ENCODE data around the gene ZNF202.
"Not testable (repeated sequence)": the region's sequence is repeated elsewhere in the genome, so short reads cannot be mapped to it uniquely, and the experiment has no call there.

Gene ZNF202

GRCh38 chr11:123751781-123752180, 10.3 kb upstream of the ZNF202 start:
- H2BK5ac ChIP-seq (ENCODE audit: low read depth, low read length, poor library complexity): no peak overlapping the region
- no peaks in the 10 kb centered on the region for H3K4me1 ChIP-seq (ENCODE audit: control insufficient read depth in 1 of 2, insufficient read depth in 2 of 2, low read length in 2 of 2)
- H3K23ac ChIP-seq (ENCODE audit: low read length): no peak overlapping the region
- no peak overlapping the region for H3K9ac ChIP-seq (ENCODE audit: low read length)
- H2BK120ac ChIP-seq (ENCODE audit: insufficient read depth, low read length, poor library complexity): no peak overlapping the region
- no peak overlapping the region for H2AK5ac ChIP-seq (ENCODE audit: low read length)
- no peaks in the 10 kb centered on the region for H3K9me3 ChIP-seq (ENCODE audit: insufficient read depth, low read depth, low read length)
- H4K12ac ChIP-seq (ENCODE audit: low read depth, low read length): no peak overlapping the region
- no peak overlapping the region for H3K27ac ChIP-seq (ENCODE audit: low read depth, low read length)
- H3K36me3 ChIP-seq (ENCODE audit: control insufficient read depth in 1 of 2, insufficient read depth in 2 of 2, low read length in 2 of 2): no peaks in the 10 kb centered on the region
- no peak overlapping the region for H4K91ac ChIP-seq (ENCODE audit: low read depth, low read length)
- H3K18ac ChIP-seq (ENCODE audit: low read length): no peak overlapping the region
- H3K14ac ChIP-seq (ENCODE audit: low read length): no peak overlapping the region
- no peak overlapping the region for H3K4me3 ChIP-seq (ENCODE audit: low read depth, low read length)
- H3K79me2 ChIP-seq (ENCODE audit: control insufficient read depth, insufficient read depth, low read length, poor library complexity): no peaks in the 10 kb centered on the region
- H3K79me1 ChIP-seq (ENCODE audit: low read length): no peaks in the 10 kb centered on the region
- DNase-seq: peak in 1 of 2 donors; percentile 25
- no peak overlapping the region for H3K4ac ChIP-seq (ENCODE audit: low read depth, low read length)
- no CpG with 5 or more reads among the region's 1 CpG for WGBS (ENCODE audit: extremely low coverage, insufficient coverage, insufficient read length)
- no peaks in the 10 kb centered on the region for H3K27me3 ChIP-seq (ENCODE audit: insufficient read depth, low read length)
- H3K4me2 ChIP-seq (ENCODE audit: low read length): no peak overlapping the region
- H2BK12ac ChIP-seq (ENCODE audit: low read length): no peak overlapping the region
- no peak overlapping the region for H2AFZ ChIP-seq (ENCODE audit: insufficient read depth, low read length, poor library complexity)
- H4K8ac ChIP-seq (ENCODE audit: low read depth, low read length): no peak overlapping the region

GRCh38 chr11:123748349-123748748, 6.9 kb upstream of the ZNF202 start:
- H3K9ac ChIP-seq (ENCODE audit: low read length); DNase-seq; H3K36me3 ChIP-seq (ENCODE audit: control insufficient read depth in 1 of 2, insufficient read depth in 2 of 2, low read length in 2 of 2); H3K23ac ChIP-seq (ENCODE audit: low read length); H2BK12ac ChIP-seq (ENCODE audit: low read length); H3K14ac ChIP-seq (ENCODE audit: low read length); H3K4me3 ChIP-seq (ENCODE audit: low read depth, low read length); H3K27ac ChIP-seq (ENCODE audit: low read depth, low read length); H3K27me3 ChIP-seq (ENCODE audit: insufficient read depth, low read length); H3K79me2 ChIP-seq (ENCODE audit: control insufficient read depth, insufficient read depth, low read length, poor library complexity); H3K79me1 ChIP-seq (ENCODE audit: low read length); H3K4ac ChIP-seq (ENCODE audit: low read depth, low read length); H2BK120ac ChIP-seq (ENCODE audit: insufficient read depth, low read length, poor library complexity); H2AK5ac ChIP-seq (ENCODE audit: low read length); H3K4me2 ChIP-seq (ENCODE audit: low read length); H4K12ac ChIP-seq (ENCODE audit: low read depth, low read length); H2AFZ ChIP-seq (ENCODE audit: insufficient read depth, low read length, poor library complexity); H4K8ac ChIP-seq (ENCODE audit: low read depth, low read length); H3K4me1 ChIP-seq (ENCODE audit: control insufficient read depth in 1 of 2, insufficient read depth in 2 of 2, low read length in 2 of 2); H4K91ac ChIP-seq (ENCODE audit: low read depth, low read length); H3K9me3 ChIP-seq (ENCODE audit: insufficient read depth, low read depth, low read length); H2BK5ac ChIP-seq (ENCODE audit: low read depth, low read length, poor library complexity); H3K18ac ChIP-seq (ENCODE audit: low read length): not testable (repeated sequence)
- no CpG with 5 or more reads among the region's 2 CpGs for WGBS (ENCODE audit: extremely low coverage, insufficient coverage, insufficient read length)

GRCh38 chr11:123745764-123746451, 4.4 kb upstream of the ZNF202 start:
- H3K4me3 ChIP-seq (ENCODE audit: low read depth, low read length): no peak overlapping the region
- no peak overlapping the region for H2BK5ac ChIP-seq (ENCODE audit: low read depth, low read length, poor library complexity)
- H3K4ac ChIP-seq (ENCODE audit: low read depth, low read length): no peak overlapping the region
- no peak overlapping the region for H3K23ac ChIP-seq (ENCODE audit: low read length)
- H3K79me2 ChIP-seq (ENCODE audit: control insufficient read depth, insufficient read depth, low read length, poor library complexity): peaks cover 4% of the 10 kb centered on the region
- H3K79me1 ChIP-seq (ENCODE audit: low read length): peaks cover 6% of the 10 kb centered on the region
- H4K91ac ChIP-seq (ENCODE audit: low read depth, low read length): no peak overlapping the region
- no peak for DNase-seq
- WGBS (ENCODE audit: extremely low coverage, insufficient coverage, insufficient read length): no CpG with 5 or more reads among the region's 2 CpGs
- H3K14ac ChIP-seq (ENCODE audit: low read length): no peak overlapping the region
- no peak overlapping the region for H2AFZ ChIP-seq (ENCODE audit: insufficient read depth, low read length, poor library complexity)
- no peak overlapping the region for H2BK12ac ChIP-seq (ENCODE audit: low read length)
- H3K27ac ChIP-seq (ENCODE audit: low read depth, low read length): no peak overlapping the region
- H3K9ac ChIP-seq (ENCODE audit: low read length): no peak overlapping the region
- no peak overlapping the region for H2BK120ac ChIP-seq (ENCODE audit: insufficient read depth, low read length, poor library complexity)
- H3K27me3 ChIP-seq (ENCODE audit: insufficient read depth, low read length): no peaks in the 10 kb centered on the region
- no peak overlapping the region for H2AK5ac ChIP-seq (ENCODE audit: low read length)
- H3K18ac ChIP-seq (ENCODE audit: low read length): no peak overlapping the region
- no peak overlapping the region for H4K8ac ChIP-seq (ENCODE audit: low read depth, low read length)
- H3K4me2 ChIP-seq (ENCODE audit: low read length): no peak overlapping the region
- peaks cover 0 to 4% of the 10 kb centered on the region in 2 experiments for H3K4me1 ChIP-seq (ENCODE audit: control insufficient read depth in 1 of 2, insufficient read depth in 2 of 2, low read length in 2 of 2)
- H4K12ac ChIP-seq (ENCODE audit: low read depth, low read length): no peak overlapping the region
- H3K36me3 ChIP-seq (ENCODE audit: control insufficient read depth in 1 of 2, insufficient read depth in 2 of 2, low read length in 2 of 2): no peaks in the 10 kb centered on the region
- no peaks in the 10 kb centered on the region for H3K9me3 ChIP-seq (ENCODE audit: insufficient read depth, low read depth, low read length)

GRCh38 chr11:123742724-123743120, 1.3 kb upstream of the ZNF202 start:
- Histone ChIP-seq H3K9ac (ENCODE audit: low read length) (no peak overlapping the region), H2BK12ac (ENCODE audit: low read length) (no peak overlapping the region), H3K79me2 (ENCODE audit: control insufficient read depth, insufficient read depth, low read length, poor library complexity) (peaks cover 9% of the 10 kb centered on the region), H2AK5ac (ENCODE audit: low read length) (no peak overlapping the region), H3K4ac (ENCODE audit: low read depth, low read length) (no peak overlapping the region), H3K23ac (ENCODE audit: low read length) (no peak overlapping the region), H3K14ac (ENCODE audit: low read length) (no peak overlapping the region), H3K27ac (ENCODE audit: low read depth, low read length) (no peak overlapping the region), H2AFZ (ENCODE audit: insufficient read depth, low read length, poor library complexity) (no peak overlapping the region), H3K18ac (ENCODE audit: low read length) (no peak overlapping the region), H4K91ac (ENCODE audit: low read depth, low read length) (no peak overlapping the region), H4K12ac (ENCODE audit: low read depth, low read length) (no peak overlapping the region), H3K79me1 (ENCODE audit: low read length) (peaks cover 6% of the 10 kb centered on the region), H3K27me3 (ENCODE audit: insufficient read depth, low read length) (no peaks in the 10 kb centered on the region), H3K4me1 (ENCODE audit: control insufficient read depth in 1 of 2, insufficient read depth in 2 of 2, low read length in 2 of 2) (peaks cover 5 to 10% of the 10 kb centered on the region in 2 experiments), H3K9me3 (ENCODE audit: insufficient read depth, low read depth, low read length) (no peaks in the 10 kb centered on the region), H3K36me3 (ENCODE audit: control insufficient read depth in 1 of 2, insufficient read depth in 2 of 2, low read length in 2 of 2) (peaks cover 5 to 8% of the 10 kb centered on the region in 2 experiments), H3K4me2 (ENCODE audit: low read length) (no peak overlapping the region), H4K8ac (ENCODE audit: low read depth, low read length) (no peak overlapping the region), H2BK5ac (ENCODE audit: low read depth, low read length, poor library complexity) (no peak overlapping the region), H2BK120ac (ENCODE audit: insufficient read depth, low read length, poor library complexity) (no peak overlapping the region), H3K4me3 (ENCODE audit: low read depth, low read length) (no peak overlapping the region)
- WGBS (ENCODE audit: extremely low coverage, insufficient coverage, insufficient read length): no CpG with 5 or more reads among the region's 3 CpGs
- no peak for DNase-seq

Data from trophoblast cell (in vitro differentiated cells and primary cell).